Measurements from ENCODE around the gene ABCC2.

Gene ABCC2

GRCh38 chr10:99806091-99806490 lies 23.7 kb downstream of the ABCC2 start:
- TF ChIP-seq CTCF (IDR thresholded peaks at IDR 0.05; ENCODE audit: low read depth, low read length) (no peak), MYC (IDR thresholded peaks at IDR 0.05; ENCODE audit: low read depth, low read length) (no peak), POLR2A (IDR thresholded peaks at IDR 0.05; ENCODE audit: extremely low read depth, insufficient read length) (no peak), MAX (IDR thresholded peaks at IDR 0.05; ENCODE audit: low read depth, low read length) (no peak)
- DNase-seq (ENCODE audit: low read depth), result no peak
- no peak overlapping the region for H3K4me3 ChIP-seq (ENCODE audit: low read depth, low read length)

GRCh38 chr10:99807786-99808185 lies 25.3 kb downstream of the ABCC2 start:
- no peak for DNase-seq (ENCODE audit: low read depth)
- TF ChIP-seq POLR2A (IDR thresholded peaks at IDR 0.05; ENCODE audit: extremely low read depth, insufficient read length) (no peak), MAX (IDR thresholded peaks at IDR 0.05; ENCODE audit: low read depth, low read length) (no peak), MYC (IDR thresholded peaks at IDR 0.05; ENCODE audit: low read depth, low read length) (no peak), CTCF (IDR thresholded peaks at IDR 0.05; ENCODE audit: low read depth, low read length) (no peak)
- no peak overlapping the region for H3K4me3 ChIP-seq (ENCODE audit: low read depth, low read length)

GRCh38 chr10:99808270-99808669 lies 25.8 kb downstream of the ABCC2 start:
- no peak for DNase-seq (ENCODE audit: low read depth)
- H3K4me3 ChIP-seq (ENCODE audit: low read depth, low read length), result no peak overlapping the region
- TF ChIP-seq MAX (IDR thresholded peaks at IDR 0.05; ENCODE audit: low read depth, low read length), result no peak

- TF ChIP-seq MAX (IDR thresholded peaks at IDR 0.05; ENCODE audit: low read depth, low read length) (no peak), CTCF (IDR thresholded peaks at IDR 0.05; ENCODE audit: low read depth, low read length) (no peak), POLR2A (IDR thresholded peaks at IDR 0.05; ENCODE audit: extremely low read depth, insufficient read length) (no peak), MYC (IDR thresholded peaks at IDR 0.05; ENCODE audit: low read depth, low read length) (no peak)
- DNase-seq (ENCODE audit: low read depth), result no peak
- H3K4me3 ChIP-seq (ENCODE audit: low read depth, low read length), result no peak overlapping the region
These were observed 27.0 kb downstream of the ABCC2 start for GRCh38 chr10:99809481-99809880.

- H3K4me3 ChIP-seq (ENCODE audit: low read depth, low read length), result no peak overlapping the region
- DNase-seq (ENCODE audit: low read depth), result no peak
- TF ChIP-seq CTCF (IDR thresholded peaks at IDR 0.05; ENCODE audit: low read depth, low read length) (no peak), MYC (IDR thresholded peaks at IDR 0.05; ENCODE audit: low read depth, low read length) (no peak), POLR2A (IDR thresholded peaks at IDR 0.05; ENCODE audit: extremely low read depth, insufficient read length) (no peak), MAX (IDR thresholded peaks at IDR 0.05; ENCODE audit: low read depth, low read length) (no peak)
These were observed 27.6 kb downstream of the ABCC2 start for GRCh38 chr10:99809931-99810615.

GRCh38 chr10:99812177-99812576 lies 29.7 kb downstream of the ABCC2 start:
- no peak for TF ChIP-seq CTCF (IDR thresholded peaks at IDR 0.05; ENCODE audit: low read depth, low read length)
- no peak for TF ChIP-seq MAX (IDR thresholded peaks at IDR 0.05; ENCODE audit: low read depth, low read length)
- no peak for TF ChIP-seq MYC (IDR thresholded peaks at IDR 0.05; ENCODE audit: low read depth, low read length)
- TF ChIP-seq POLR2A (IDR thresholded peaks at IDR 0.05; ENCODE audit: extremely low read depth, insufficient read length), result no peak
- no peak overlapping the region for H3K4me3 ChIP-seq (ENCODE audit: low read depth, low read length)
- DNase-seq (ENCODE audit: low read depth), result no peak
